ENCODE data around the gene SLC45A3.
A peak's percentile ranks its signal among the peaks of the same experiment; 100 is the strongest.
"Not testable (repeated sequence)": the region's sequence is repeated elsewhere in the genome, so short reads cannot be mapped to it uniquely, and the experiment has no call there.

The SLC45A3 gene

GRCh38 chr1:205680073-205680851 is at the start of gene SLC45A3:
Gene SLC45A3, minus strand, starts transcription at chr1:205680509. Its CDS starts 15,853 bp downstream, at chr1:205664656.
- no peak for DNase-seq

GRCh38 chr1:205726619-205727125 is 46.4 kb upstream of the SLC45A3 start:
- no peak for DNase-seq

- no peak for DNase-seq
Measured at GRCh38 chr1:205725514-205725913, 45.2 kb upstream of the SLC45A3 start.

GRCh38 chr1:205720740-205721139 is 40.4 kb upstream of the SLC45A3 start:
- not testable (repeated sequence) for DNase-seq

GRCh38 chr1:205719762-205720161 is 39.5 kb upstream of the SLC45A3 start:
- no peak for DNase-seq

GRCh38 chr1:205719015-205719414 is 38.7 kb upstream of the SLC45A3 start:
- DNase-seq, result no peak

GRCh38 chr1:205716371-205717132 is 36.2 kb upstream of the SLC45A3 start:
- DNase-seq, result no peak

GRCh38 chr1:205715628-205716027 is 35.3 kb upstream of the SLC45A3 start:
- peak in 1 of 2 experiments; percentile 26 for DNase-seq

- DNase-seq, result no peak
Measured at GRCh38 chr1:205714906-205715246, 34.6 kb upstream of the SLC45A3 start.

- peak; percentile 40 to 54 for DNase-seq
Measured at GRCh38 chr1:205714190-205714905, 34.0 kb upstream of the SLC45A3 start.

GRCh38 chr1:205711105-205712048 is 31.1 kb upstream of the SLC45A3 start:
- DNase-seq, result peak; percentile 81 to 83

GRCh38 chr1:205710201-205711062 is 30.1 kb upstream of the SLC45A3 start:
- no peak for DNase-seq

- no peak for DNase-seq
Measured at GRCh38 chr1:205709640-205710039, 29.3 kb upstream of the SLC45A3 start.

GRCh38 chr1:205709059-205709398 is 28.7 kb upstream of the SLC45A3 start:
- no peak for DNase-seq

- DNase-seq, result no peak
Measured at GRCh38 chr1:205706601-205707502, 26.5 kb upstream of the SLC45A3 start.

- peak; percentile 26 to 57 for DNase-seq
Measured at GRCh38 chr1:205704903-205705302, 24.6 kb upstream of the SLC45A3 start.

GRCh38 chr1:205703072-205703471 is 22.8 kb upstream of the SLC45A3 start:
- DNase-seq, result no peak

GRCh38 chr1:205701891-205702290 is 21.6 kb upstream of the SLC45A3 start:
- no peak for DNase-seq

- no peak for DNase-seq
Measured at GRCh38 chr1:205701420-205701819, 21.1 kb upstream of the SLC45A3 start.

GRCh38 chr1:205700865-205701401 is 20.6 kb upstream of the SLC45A3 start:
- no peak for DNase-seq

Data from AML-193 (cell line).